Esophagus (tissue), 2 donors: ENCODE data around the gene CCDC197. TPM values are rescaled to one million over a fixed set of nuclear protein-coding genes. Genes with fewer than 3 reads are reported as not detected.

Experiments
- H3K27ac ChIP-seq, 2 donors: one replicate each; pipeline ENCODE4 v1.5.1; 2013; ENCODE audit warnings: low read depth in 2 of 2, mild to moderate bottlenecking in 2 of 2, inconsistent platforms in 1 of 2, low read length in 1 of 2, moderate library complexity in 1 of 2
- H3K27me3 ChIP-seq, 2 donors: one replicate each; pipeline ENCODE4 v1.6.1; 2013; ENCODE audit warnings: low read length in 2 of 2, control low read depth in 1 of 2, mild to moderate bottlenecking in 1 of 2; ENCODE audit not compliant: insufficient read depth in 2 of 2, control insufficient read depth in 1 of 2
- H3K36me3 ChIP-seq, 2 donors: one replicate each; pipeline ENCODE4 v1.6.1; 2013; ENCODE audit warnings: low read length in 1 of 2; ENCODE audit not compliant: control insufficient read depth in 2 of 2, insufficient read depth in 2 of 2
- H3K4me1 ChIP-seq, 2 donors: one replicate each; pipeline ENCODE4 v1.6.1; 2013; ENCODE audit warnings: low read length in 1 of 2; ENCODE audit not compliant: control insufficient read depth in 2 of 2, insufficient read depth in 2 of 2
- H3K4me3 ChIP-seq, 2 donors: one replicate each; pipeline ENCODE4 v1.5.1; 2013; ENCODE audit warnings: low read length in 2 of 2, mild to moderate bottlenecking in 2 of 2, low read depth in 1 of 2, moderate library complexity in 1 of 2
- H3K9me3 ChIP-seq, 2 donors: one replicate each; pipeline ENCODE4 v1.6.1; 2013; ENCODE audit warnings: mild to moderate bottlenecking in 2 of 2, low read depth in 1 of 2, low read length in 1 of 2, moderate library complexity in 1 of 2; ENCODE audit not compliant: control insufficient read depth in 2 of 2, insufficient read depth in 1 of 2
- WGBS, 2 donors: extraction: QIAGEN DNeasy Blood & Tissue Kit; methylation state at CpG; one replicate each; pipeline ENCODE4 v1.1.7; 2013; 5-methylcytosine and 5-hydroxymethylcytosine counted together
- polyA plus RNA-seq, 2 donors: library from polyadenylated mRNA; stranded (reverse); fragments of 200-250 nt; gene quantifications; one replicate each; pipeline ENCODE4 v1.2.3, GENCODE V29; 2013
- donor health status: healthy with polysubstance abuse.
- donor health status: Bipolar disorder and iron deficiency.

Gene CCDC197
- polyA plus RNA-seq, 2 donors = not detected

DNA sequence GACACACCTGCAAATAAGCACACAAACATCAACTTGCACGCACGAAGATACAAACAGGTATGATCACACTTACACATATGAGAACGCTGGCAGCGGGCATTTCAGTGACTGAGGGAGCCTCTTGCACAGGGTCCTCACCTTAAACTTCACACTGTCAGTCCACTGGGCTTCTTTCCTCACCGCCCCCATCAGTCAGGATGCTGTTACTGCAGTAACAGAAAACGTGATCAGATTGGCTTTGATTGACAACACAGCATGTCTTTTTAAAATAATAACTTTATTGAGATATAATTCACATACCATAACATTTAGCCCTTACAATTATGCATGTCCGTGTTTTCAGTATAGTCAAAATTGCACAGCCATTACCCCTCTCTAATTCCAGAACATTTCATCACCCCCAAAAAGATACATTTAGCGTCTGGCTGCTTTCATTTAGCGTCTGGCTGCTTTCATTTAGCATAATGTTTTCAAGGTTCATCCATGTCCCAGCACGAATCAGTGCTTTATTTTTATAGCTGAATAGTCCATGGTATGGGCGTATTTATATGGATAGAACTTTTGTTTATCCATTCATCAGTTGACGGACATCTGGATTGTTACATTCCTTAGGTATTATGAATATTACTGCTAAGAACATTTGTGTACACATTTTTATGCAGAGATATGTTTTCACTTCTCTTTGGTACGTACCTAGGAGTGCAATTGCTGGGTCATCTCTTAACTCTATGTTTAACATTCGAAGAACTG, 8.4 kb downstream of the CCDC197 start:
- Histone ChIP-seq H3K9me3 (no peaks in the 10 kb centered on the region), H3K4me3 (no peak overlapping the region), H3K27ac (no peak overlapping the region), H3K4me1 (peaks cover 5 to 6% of the 10 kb centered on the region in 2 donors), H3K27me3 (no peaks in the 10 kb centered on the region), H3K36me3 (no peaks in the 10 kb centered on the region)
- WGBS, 2 donors = 47 to 50% methylated on average over 14 of the region's 14 CpGs

DNA sequence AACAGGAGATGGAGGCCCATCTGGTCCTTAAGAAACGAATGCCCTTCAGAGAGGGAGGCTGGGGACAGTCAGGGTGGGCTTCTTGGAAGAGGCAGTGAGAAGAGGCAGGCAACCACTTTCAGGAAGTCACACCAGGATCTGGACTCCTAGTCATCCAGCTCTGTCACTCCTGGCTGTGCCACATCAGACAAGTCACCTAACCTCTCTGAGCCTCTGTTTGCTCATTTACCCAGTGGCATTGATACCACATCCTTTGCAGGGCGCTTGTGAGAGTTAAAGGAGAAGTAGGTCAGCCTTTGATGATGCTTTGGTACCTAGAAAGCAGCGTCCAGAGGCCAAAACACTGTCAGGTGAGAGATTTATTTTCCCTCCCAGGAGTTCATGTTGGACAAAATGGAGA, 11.1 kb downstream of the CCDC197 start:
- no peak overlapping the region for H3K27ac ChIP-seq
- H3K4me1 ChIP-seq = peaks cover 0 to 5% of the 10 kb centered on the region in 2 donors
- H3K9me3 ChIP-seq = no peaks in the 10 kb centered on the region
- H3K4me3 ChIP-seq = no peak overlapping the region
- H3K27me3 ChIP-seq = no peaks in the 10 kb centered on the region
- 63 to 72% methylated on average over 3 of the region's 3 CpGs for WGBS, 2 donors
- H3K36me3 ChIP-seq = no peaks in the 10 kb centered on the region

- Histone ChIP-seq H3K9me3 (no peaks in the 10 kb centered on the region), H3K27me3 (no peaks in the 10 kb centered on the region), H3K27ac (no peak overlapping the region), H3K4me3 (no peak overlapping the region), H3K4me1 (peaks cover 0 to 5% of the 10 kb centered on the region in 2 donors), H3K36me3 (no peaks in the 10 kb centered on the region)
- WGBS, 2 donors = 17 to 26% methylated on average over 4 of the region's 4 CpGs
Measured at GRCh38 chr14:94009767-94010166, 12.7 kb downstream of the CCDC197 start.

DNA sequence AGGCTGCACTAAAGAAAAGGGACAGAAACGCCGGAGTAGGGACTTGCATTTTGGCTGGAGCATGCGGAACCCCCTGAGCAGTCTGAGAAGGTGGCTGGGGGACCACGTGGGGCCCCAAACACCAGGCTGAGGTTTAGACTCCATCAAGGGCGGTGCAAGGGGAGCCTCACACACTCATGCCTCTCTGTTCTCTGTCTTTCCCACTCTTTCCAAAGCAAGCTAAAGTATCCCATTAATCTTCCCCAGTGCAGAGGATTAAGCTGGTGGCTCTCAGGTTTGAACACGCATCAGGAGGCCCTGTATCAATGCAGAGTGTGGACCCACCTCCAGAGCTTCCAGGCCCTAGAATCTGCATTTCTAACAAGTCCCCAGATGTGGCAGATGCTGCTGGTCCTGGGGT, 13.5 kb downstream of the CCDC197 start:
- no peak overlapping the region for H3K27ac ChIP-seq

GRCh38 chr14:94011795-94012194, 14.7 kb downstream of the CCDC197 start:
- H3K36me3 ChIP-seq = no peaks in the 10 kb centered on the region
- 53 to 63% methylated on average over 2 of the region's 2 CpGs for WGBS, 2 donors
- H3K27me3 ChIP-seq = no peaks in the 10 kb centered on the region
- H3K27ac ChIP-seq = no peak overlapping the region
- H3K4me1 ChIP-seq = peaks cover 0 to 5% of the 10 kb centered on the region in 2 donors
- no peaks in the 10 kb centered on the region for H3K9me3 ChIP-seq
- no peak overlapping the region for H3K4me3 ChIP-seq

More for the DNA sequence above, 13.5 kb downstream of the CCDC197 start:
- 77 to 86% methylated on average over 6 of the region's 6 CpGs for WGBS, 2 donors
- Histone ChIP-seq H3K27me3 (no peaks in the 10 kb centered on the region), H3K4me3 (no peak overlapping the region), H3K9me3 (no peaks in the 10 kb centered on the region), H3K4me1 (peaks cover 0 to 5% of the 10 kb centered on the region in 2 donors), H3K36me3 (no peaks in the 10 kb centered on the region)

DNA sequence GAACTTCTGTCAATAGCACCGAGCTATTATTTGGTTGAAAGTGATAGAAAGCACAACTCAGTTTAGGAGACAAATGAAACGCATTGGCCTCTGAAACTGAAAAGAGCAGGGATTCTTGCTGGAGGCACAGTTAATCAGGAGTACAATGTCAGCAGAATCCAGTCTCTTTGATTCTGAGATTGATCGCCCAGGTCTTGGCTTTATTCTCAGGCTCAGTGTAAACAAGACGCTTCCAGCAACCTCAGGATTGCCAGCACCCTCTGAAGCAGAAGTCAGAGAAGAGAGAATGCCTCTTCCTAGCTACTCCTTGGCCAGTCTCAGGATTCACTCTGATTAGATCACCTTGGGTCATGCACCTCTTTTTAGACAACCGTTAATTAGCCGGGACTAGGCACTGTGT, 17.3 kb downstream of the CCDC197 start:
- Histone ChIP-seq H3K4me3 (no peak overlapping the region), H3K9me3 (no peaks in the 10 kb centered on the region)
- WGBS, 2 donors = 41 to 48% methylated on average over 6 of the region's 6 CpGs

DNA sequence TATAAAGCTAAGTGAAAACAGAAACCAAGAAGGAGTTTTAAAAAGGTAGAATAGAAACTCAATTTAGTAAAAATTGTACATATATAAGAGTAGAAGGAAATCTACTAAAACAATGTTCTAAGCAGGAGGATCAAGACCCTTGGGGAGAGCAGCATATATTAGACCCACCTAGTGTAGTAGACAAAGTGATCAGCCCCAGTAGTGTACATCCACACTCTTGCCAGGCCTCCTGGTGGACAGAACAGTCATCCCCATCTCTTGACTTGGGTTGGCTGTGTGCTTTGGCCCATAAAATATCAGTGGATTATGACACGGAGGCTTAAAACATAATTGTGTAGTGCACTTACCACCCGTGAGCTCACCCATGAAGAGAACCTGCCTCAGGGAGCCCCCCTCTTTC, 18.1 kb downstream of the CCDC197 start:
- H3K27me3 ChIP-seq = no peaks in the 10 kb centered on the region
- WGBS, 2 donors = 88 to 90% methylated on average over 2 of the region's 2 CpGs
- H3K9me3 ChIP-seq = no peaks in the 10 kb centered on the region
- H3K36me3 ChIP-seq = no peaks in the 10 kb centered on the region
- H3K27ac ChIP-seq = no peak overlapping the region
- peaks cover 0 to 5% of the 10 kb centered on the region in 2 donors for H3K4me1 ChIP-seq
- H3K4me3 ChIP-seq = no peak overlapping the region

More for the DNA sequence above, 17.3 kb downstream of the CCDC197 start:
- no peaks in the 10 kb centered on the region for H3K27me3 ChIP-seq
- peaks cover 0 to 5% of the 10 kb centered on the region in 2 donors for H3K4me1 ChIP-seq
- no peaks in the 10 kb centered on the region for H3K36me3 ChIP-seq
- H3K27ac ChIP-seq = no peak overlapping the region

DNA sequence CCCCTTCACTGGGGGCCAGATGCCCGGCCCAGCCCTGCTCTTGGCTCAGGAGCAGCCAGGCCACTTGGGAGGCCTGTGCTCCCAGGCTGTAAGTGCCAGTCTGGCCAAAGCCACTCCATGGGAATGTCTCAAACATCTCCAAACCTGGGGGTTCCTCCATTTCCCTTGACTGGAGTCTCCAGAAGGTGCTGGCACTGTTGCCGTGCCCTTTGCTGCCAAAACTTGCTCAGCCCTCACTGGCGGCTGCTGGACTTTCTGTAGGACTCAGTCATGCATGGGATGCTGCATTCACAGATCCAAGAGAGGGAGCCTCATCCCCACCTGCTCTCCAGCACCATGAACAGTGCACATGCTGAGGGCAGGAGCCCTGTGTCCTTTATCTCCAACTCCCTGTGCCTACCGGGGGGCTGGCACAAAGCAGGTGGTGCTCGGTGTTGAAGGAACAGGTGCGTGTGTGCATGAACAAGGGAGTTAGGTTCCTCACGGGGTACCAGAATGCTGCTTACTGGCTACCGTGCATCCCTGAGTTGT, 19.4 kb downstream of the CCDC197 start:
- Histone ChIP-seq H3K27me3 (no peaks in the 10 kb centered on the region), H3K27ac (no peak overlapping the region), H3K36me3 (no peaks in the 10 kb centered on the region), H3K9me3 (no peaks in the 10 kb centered on the region), H3K4me3 (no peak overlapping the region), H3K4me1 (no peaks in the 10 kb centered on the region)
- 79 to 88% methylated on average over 8 of the region's 8 CpGs for WGBS, 2 donors

DNA sequence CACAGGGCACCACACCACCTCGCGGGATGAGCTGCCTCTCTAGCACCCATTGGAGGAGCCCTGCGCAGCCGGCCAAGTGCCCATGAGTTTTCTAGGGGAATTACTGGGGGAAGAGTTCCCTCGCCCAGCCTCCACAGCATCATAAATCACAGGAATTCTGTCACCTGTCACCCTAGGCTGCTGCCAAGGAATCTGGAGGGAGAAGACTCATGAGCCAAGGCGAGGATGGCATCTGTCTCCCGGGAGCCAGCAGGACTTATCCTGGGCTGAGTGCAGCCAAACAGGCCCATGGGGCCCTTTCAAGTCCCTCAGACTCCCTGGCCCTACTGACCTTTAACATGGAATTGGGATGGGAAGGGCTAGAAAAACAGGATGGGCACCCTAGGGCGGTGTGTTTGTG, 21.2 kb downstream of the CCDC197 start:
- Histone ChIP-seq H3K36me3 (no peaks in the 10 kb centered on the region), H3K9me3 (no peaks in the 10 kb centered on the region), H3K4me3 (no peak overlapping the region), H3K27me3 (no peaks in the 10 kb centered on the region), H3K27ac (no peak overlapping the region), H3K4me1 (no peaks in the 10 kb centered on the region)
- 73 to 81% methylated on average over 8 of the region's 8 CpGs for WGBS, 2 donors

GRCh38 chr14:94019329-94019728, 22.2 kb downstream of the CCDC197 start:
- H3K9me3 ChIP-seq = no peaks in the 10 kb centered on the region
- 61 to 71% methylated on average over 6 of the region's 6 CpGs for WGBS, 2 donors

More at GRCh38 chr14:94019329-94019728, 22.2 kb downstream of the CCDC197 start:
- H3K4me1 ChIP-seq = no peaks in the 10 kb centered on the region
- H3K36me3 ChIP-seq = no peaks in the 10 kb centered on the region
- H3K27ac ChIP-seq = no peak overlapping the region
- H3K4me3 ChIP-seq = no peak overlapping the region
- H3K27me3 ChIP-seq = no peaks in the 10 kb centered on the region
